WTC11 (cell line): ENCODE data around the gene FRMD5. TPM values are rescaled to one million over a fixed set of nuclear protein-coding genes. Genes with fewer than 3 reads are reported as not detected.

Source experiments
- ATAC-seq: fragments of 200-7000 bp; cut with Tn5 transposase; 2 replicates; pipeline ENCODE4 v1.10.0; 2021; ENCODE audit warnings: mild to moderate bottlenecking, moderate library complexity
- CTCF ChIA-PET: fragments of 300-600 bp; sonication (Branson Sonifier 250); formaldehyde crosslinking; loops from one replicate; lab custom pipeline; 2021; ENCODE audit warnings: antibody characterized with exemption; lab: Charles Lee
- POLR2A ChIA-PET: fragments of 350-600 bp; sonication (Branson Sonifier 250); formaldehyde crosslinking; loops from one replicate; lab custom pipeline; 2021; ENCODE audit warnings: antibody characterized with exemption; lab: Charles Lee
- DNase-seq: peaks from one replicate; pipeline ENCODE4 v3.0.0; 2021; ENCODE audit warnings: low spot score
- H3K27ac Mint-ChIP-seq: 2 replicates; pipeline ENCODE4 v1.8.0; 2021; ENCODE audit warnings: mixed read lengths
- H3K27me3 Mint-ChIP-seq: 2 replicates; pipeline ENCODE4 v1.8.0; 2021; ENCODE audit warnings: low read depth, mild to moderate bottlenecking, moderate library complexity, mixed read lengths
- H3K36me3 Mint-ChIP-seq: 2 replicates; pipeline ENCODE4 v1.8.0; 2021; ENCODE audit warnings: mixed read lengths
- H3K4me1 Mint-ChIP-seq: 2 replicates; pipeline ENCODE4 v1.8.0; 2022; ENCODE audit warnings: mixed read lengths
- H3K4me3 Mint-ChIP-seq: 2 replicates; pipeline ENCODE4 v1.8.0; 2021; ENCODE audit warnings: mild to moderate bottlenecking, moderate library complexity, mixed read lengths
- H3K9me3 Mint-ChIP-seq: 2 replicates; pipeline ENCODE4 v1.8.0; 2021; ENCODE audit warnings: mixed read lengths
- EMX1 ChIP-seq: fragments of 250-450 bp; sonication (Bioruptor Pico); IDR thresholded peaks from 2 replicates; pipeline ENCODE4 v1.8.0; 2021; ENCODE audit warnings: mild to moderate bottlenecking
- ETV6 ChIP-seq: sonication (generic); formaldehyde crosslinking; IDR thresholded peaks from 2 replicates; pipeline ENCODE4 v1.8.1; 2022; ENCODE audit warnings: mild to moderate bottlenecking, missing genetic modification reagents
- GABPB1 ChIP-seq: sonication (generic); formaldehyde crosslinking; IDR thresholded peaks from 2 replicates; pipeline ENCODE4 v1.8.1; 2023; ENCODE audit warnings: mild to moderate bottlenecking, missing genetic modification reagents
- GTF2I ChIP-seq: fragments of 250-450 bp; sonication (Bioruptor Pico); conservative IDR thresholded peaks from 2 replicates; pipeline ENCODE4 v1.4.0; 2021; ENCODE audit warnings: mild to moderate bottlenecking
- IRF2 ChIP-seq: sonication (generic); formaldehyde crosslinking; IDR thresholded peaks from 2 replicates; pipeline ENCODE4 v1.8.0; 2022; ENCODE audit warnings: low read depth, missing genetic modification reagents, borderline replicate concordance
- KAT7 ChIP-seq: sonication (generic); formaldehyde crosslinking; IDR thresholded peaks from 2 replicates; pipeline ENCODE4 v1.8.1; 2023; ENCODE audit warnings: missing genetic modification reagents, mild to moderate bottlenecking, borderline replicate concordance
- NR2C2 ChIP-seq: sonication (generic); formaldehyde crosslinking; IDR thresholded peaks from 2 replicates; pipeline ENCODE4 v1.8.0; 2022; ENCODE audit warnings: mild to moderate bottlenecking, missing genetic modification reagents
- SP1 ChIP-seq: sonication (generic); formaldehyde crosslinking; conservative IDR thresholded peaks from 2 replicates; pipeline ENCODE4 v1.8.1; 2022; ENCODE audit warnings: missing genetic modification reagents
- ZNF138 ChIP-seq: sonication (generic); formaldehyde crosslinking; conservative IDR thresholded peaks from 2 replicates; pipeline ENCODE4 v1.8.1; 2022; ENCODE audit warnings: mild to moderate bottlenecking, moderate library complexity, missing genetic modification reagents
- total RNA-seq: library from RNA; stranded (reverse); gene quantifications from 3 replicates; pipeline ENCODE4 v1.2.3, GENCODE V29; 2021
- TF ChIP-seq, protein P1 (sequence below): sonication (generic); formaldehyde crosslinking; IDR thresholded peaks from 2 replicates; pipeline ENCODE4 v1.8.1; 2022; ENCODE audit warnings: low read depth, missing genetic modification reagents, borderline replicate concordance
- TF ChIP-seq, protein P2 (sequence below): sonication (generic); formaldehyde crosslinking; IDR thresholded peaks from 2 replicates; pipeline ENCODE4 v1.8.0; 2022; ENCODE audit warnings: mild to moderate bottlenecking, missing genetic modification reagents
- TF ChIP-seq, protein P3 (sequence below): sonication (generic); formaldehyde crosslinking; IDR thresholded peaks from 2 replicates; pipeline ENCODE4 v1.8.0; 2023; ENCODE audit warnings: mild to moderate bottlenecking, missing genetic modification reagents
- TF ChIP-seq, protein P4 (sequence below): sonication (generic); formaldehyde crosslinking; IDR thresholded peaks from 2 replicates; pipeline ENCODE4 v1.8.1; 2023; ENCODE audit warnings: mild to moderate bottlenecking, moderate library complexity, missing genetic modification reagents
- TF ChIP-seq, protein P5 (sequence below): sonication (generic); formaldehyde crosslinking; IDR thresholded peaks from 2 replicates; pipeline ENCODE4 v1.8.1; 2023; ENCODE audit warnings: mild to moderate bottlenecking, missing genetic modification reagents

FRMD5 gene
- total RNA-seq, 1 experiment from 2014 or later = 14.1 TPM

DNA sequence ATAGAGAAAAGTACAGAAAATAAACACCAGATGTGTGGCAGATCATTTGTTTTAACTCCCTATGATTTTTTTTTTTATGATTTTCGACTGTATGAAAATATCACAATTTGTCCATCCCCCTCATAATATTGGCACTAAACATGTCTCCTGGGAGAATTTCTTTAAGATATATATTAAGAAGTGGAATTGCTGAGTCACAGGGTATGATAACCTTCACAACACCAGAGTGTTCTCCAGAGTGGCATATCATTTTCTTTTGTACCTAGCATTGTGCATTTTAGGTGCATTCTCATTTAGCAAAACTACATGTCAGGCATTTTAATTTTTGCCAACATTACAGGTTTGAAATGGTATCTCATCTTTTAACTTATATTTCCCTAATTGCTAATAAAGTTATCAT, 170.9 kb downstream of the FRMD5 start (continued):
- TF ChIP-seq, protein P1, sequence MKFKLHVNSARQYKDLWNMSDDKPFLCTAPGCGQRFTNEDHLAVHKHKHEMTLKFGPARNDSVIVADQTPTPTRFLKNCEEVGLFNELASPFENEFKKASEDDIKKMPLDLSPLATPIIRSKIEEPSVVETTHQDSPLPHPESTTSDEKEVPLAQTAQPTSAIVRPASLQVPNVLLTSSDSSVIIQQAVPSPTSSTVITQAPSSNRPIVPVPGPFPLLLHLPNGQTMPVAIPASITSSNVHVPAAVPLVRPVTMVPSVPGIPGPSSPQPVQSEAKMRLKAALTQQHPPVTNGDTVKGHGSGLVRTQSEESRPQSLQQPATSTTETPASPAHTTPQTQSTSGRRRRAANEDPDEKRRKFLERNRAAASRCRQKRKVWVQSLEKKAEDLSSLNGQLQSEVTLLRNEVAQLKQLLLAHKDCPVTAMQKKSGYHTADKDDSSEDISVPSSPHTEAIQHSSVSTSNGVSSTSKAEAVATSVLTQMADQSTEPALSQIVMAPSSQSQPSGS (CRISPR knock-in tag) = no peak
- TF ChIP-seq, all 79 proteins: peak for 0

DNA sequence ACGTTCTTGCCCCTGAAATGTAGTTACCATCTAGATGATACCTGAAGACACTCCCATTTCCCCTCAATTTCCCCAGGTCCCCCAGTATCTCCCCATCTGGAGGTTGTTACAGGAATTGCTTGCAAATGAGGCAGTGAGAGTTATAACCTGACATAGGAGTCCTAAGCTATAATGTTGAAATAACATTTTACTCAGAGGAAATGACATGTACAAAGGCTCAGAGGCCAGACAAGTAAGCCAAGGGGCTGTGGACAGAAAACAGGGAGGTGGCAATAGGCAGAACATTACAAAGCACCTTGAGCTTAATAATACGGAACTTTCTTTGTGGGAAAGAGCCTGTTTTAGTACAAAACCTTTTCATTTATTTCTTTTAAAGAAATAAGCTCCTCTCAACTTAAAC, 171.9 kb downstream of the FRMD5 start:
- H3K4me3 Mint-ChIP-seq = no peak overlapping the region
- no peak for TF ChIP-seq GABPB1 (CRISPR knock-in tag)
- TF ChIP-seq KAT7 (CRISPR knock-in tag) = no peak
- TF ChIP-seq ZNF138 (CRISPR knock-in tag) = no peak
- TF ChIP-seq EMX1 (CRISPR knock-in tag) = no peak
- TF ChIP-seq, protein P2, sequence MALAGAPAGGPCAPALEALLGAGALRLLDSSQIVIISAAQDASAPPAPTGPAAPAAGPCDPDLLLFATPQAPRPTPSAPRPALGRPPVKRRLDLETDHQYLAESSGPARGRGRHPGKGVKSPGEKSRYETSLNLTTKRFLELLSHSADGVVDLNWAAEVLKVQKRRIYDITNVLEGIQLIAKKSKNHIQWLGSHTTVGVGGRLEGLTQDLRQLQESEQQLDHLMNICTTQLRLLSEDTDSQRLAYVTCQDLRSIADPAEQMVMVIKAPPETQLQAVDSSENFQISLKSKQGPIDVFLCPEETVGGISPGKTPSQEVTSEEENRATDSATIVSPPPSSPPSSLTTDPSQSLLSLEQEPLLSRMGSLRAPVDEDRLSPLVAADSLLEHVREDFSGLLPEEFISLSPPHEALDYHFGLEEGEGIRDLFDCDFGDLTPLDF (CRISPR knock-in tag) = no peak
- TF ChIP-seq, protein P3, sequence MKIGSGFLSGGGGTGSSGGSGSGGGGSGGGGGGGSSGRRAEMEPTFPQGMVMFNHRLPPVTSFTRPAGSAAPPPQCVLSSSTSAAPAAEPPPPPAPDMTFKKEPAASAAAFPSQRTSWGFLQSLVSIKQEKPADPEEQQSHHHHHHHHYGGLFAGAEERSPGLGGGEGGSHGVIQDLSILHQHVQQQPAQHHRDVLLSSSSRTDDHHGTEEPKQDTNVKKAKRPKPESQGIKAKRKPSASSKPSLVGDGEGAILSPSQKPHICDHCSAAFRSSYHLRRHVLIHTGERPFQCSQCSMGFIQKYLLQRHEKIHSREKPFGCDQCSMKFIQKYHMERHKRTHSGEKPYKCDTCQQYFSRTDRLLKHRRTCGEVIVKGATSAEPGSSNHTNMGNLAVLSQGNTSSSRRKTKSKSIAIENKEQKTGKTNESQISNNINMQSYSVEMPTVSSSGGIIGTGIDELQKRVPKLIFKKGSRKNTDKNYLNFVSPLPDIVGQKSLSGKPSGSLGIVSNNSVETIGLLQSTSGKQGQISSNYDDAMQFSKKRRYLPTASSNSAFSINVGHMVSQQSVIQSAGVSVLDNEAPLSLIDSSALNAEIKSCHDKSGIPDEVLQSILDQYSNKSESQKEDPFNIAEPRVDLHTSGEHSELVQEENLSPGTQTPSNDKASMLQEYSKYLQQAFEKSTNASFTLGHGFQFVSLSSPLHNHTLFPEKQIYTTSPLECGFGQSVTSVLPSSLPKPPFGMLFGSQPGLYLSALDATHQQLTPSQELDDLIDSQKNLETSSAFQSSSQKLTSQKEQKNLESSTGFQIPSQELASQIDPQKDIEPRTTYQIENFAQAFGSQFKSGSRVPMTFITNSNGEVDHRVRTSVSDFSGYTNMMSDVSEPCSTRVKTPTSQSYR = no peak
- no peak for TF ChIP-seq ETV6
- no peak for TF ChIP-seq SP1 (CRISPR knock-in tag)
- H3K4me1 Mint-ChIP-seq = peaks cover under 1% of the 10 kb centered on the region
- H3K27me3 Mint-ChIP-seq = no peaks in the 10 kb centered on the region
- peaks cover 7% of the 10 kb centered on the region for H3K9me3 Mint-ChIP-seq
- H3K36me3 Mint-ChIP-seq = peaks cover 2% of the 10 kb centered on the region
- DNase-seq = no peak
- CTCF ChIA-PET = interaction anchor here (0.6 to 1.7 kb wide), 3 partner anchors 12 to 142 kb away, joined by 3 to 10 read pairs (median 6); no protein-coding TSS in a partner anchor
- POLR2A ChIA-PET = no interaction called here
- ATAC-seq = no peak
- no peak overlapping the region for H3K27ac Mint-ChIP-seq

DNA sequence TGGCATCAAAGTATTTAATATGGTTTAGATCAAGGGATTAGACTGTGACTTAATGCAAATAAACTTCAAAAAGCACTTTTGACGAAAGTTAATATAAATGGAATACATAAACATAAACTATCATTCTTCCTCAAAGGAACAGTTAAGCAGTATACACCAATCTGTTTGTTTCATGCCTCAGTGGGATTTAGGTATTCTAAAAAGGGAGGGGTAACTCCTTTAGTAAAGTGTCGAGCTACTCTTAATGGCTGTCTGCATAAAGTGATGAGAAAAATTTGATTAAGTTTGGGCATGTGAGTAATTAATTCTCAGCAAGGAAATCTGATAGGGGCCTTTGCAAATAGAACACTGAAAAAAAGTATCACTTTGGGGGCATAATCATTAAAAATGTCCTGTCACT, 176.9 kb downstream of the FRMD5 start:
- ChIA-PET CTCF (no interaction called here), POLR2A (interaction anchor here (0.7 kb wide), 1 partner anchor 91 kb away, joined by 4 read pairs; no protein-coding TSS in a partner anchor)

More for the DNA sequence above, 176.9 kb downstream of the FRMD5 start:
- Mint-ChIP-seq H3K27me3 (no peaks in the 10 kb centered on the region), H3K36me3 (peaks cover 2% of the 10 kb centered on the region), H3K4me1 (no peaks in the 10 kb centered on the region), H3K9me3 (peaks cover 6% of the 10 kb centered on the region), H3K4me3 (no peak overlapping the region), H3K27ac (no peak overlapping the region)
- no peak for TF ChIP-seq EMX1 (CRISPR knock-in tag)
- TF ChIP-seq, protein P4, sequence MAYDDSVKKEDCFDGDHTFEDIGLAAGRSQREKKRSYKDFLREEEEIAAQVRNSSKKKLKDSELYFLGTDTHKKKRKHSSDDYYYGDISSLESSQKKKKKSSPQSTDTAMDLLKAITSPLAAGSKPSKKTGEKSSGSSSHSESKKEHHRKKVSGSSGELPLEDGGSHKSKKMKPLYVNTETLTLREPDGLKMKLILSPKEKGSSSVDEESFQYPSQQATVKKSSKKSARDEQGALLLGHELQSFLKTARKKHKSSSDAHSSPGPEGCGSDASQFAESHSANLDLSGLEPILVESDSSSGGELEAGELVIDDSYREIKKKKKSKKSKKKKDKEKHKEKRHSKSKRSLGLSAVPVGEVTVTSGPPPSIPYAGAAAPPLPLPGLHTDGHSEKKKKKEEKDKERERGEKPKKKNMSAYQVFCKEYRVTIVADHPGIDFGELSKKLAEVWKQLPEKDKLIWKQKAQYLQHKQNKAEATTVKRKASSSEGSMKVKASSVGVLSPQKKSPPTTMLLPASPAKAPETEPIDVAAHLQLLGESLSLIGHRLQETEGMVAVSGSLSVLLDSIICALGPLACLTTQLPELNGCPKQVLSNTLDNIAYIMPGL (CRISPR knock-in tag) = no peak
- no peak for TF ChIP-seq KAT7 (CRISPR knock-in tag)
- no peak for TF ChIP-seq GTF2I (CRISPR knock-in tag)
- TF ChIP-seq NR2C2 (CRISPR knock-in tag) = no peak
- TF ChIP-seq, protein P5, sequence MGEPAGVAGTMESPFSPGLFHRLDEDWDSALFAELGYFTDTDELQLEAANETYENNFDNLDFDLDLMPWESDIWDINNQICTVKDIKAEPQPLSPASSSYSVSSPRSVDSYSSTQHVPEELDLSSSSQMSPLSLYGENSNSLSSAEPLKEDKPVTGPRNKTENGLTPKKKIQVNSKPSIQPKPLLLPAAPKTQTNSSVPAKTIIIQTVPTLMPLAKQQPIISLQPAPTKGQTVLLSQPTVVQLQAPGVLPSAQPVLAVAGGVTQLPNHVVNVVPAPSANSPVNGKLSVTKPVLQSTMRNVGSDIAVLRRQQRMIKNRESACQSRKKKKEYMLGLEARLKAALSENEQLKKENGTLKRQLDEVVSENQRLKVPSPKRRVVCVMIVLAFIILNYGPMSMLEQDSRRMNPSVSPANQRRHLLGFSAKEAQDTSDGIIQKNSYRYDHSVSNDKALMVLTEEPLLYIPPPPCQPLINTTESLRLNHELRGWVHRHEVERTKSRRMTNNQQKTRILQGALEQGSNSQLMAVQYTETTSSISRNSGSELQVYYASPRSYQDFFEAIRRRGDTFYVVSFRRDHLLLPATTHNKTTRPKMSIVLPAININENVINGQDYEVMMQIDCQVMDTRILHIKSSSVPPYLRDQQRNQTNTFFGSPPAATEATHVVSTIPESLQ (CRISPR knock-in tag) = no peak
- no peak for TF ChIP-seq IRF2 (CRISPR knock-in tag)
- TF ChIP-seq, protein P2 (CRISPR knock-in tag) = no peak
- TF ChIP-seq, all 79 proteins: peak for 0
- DNase-seq (no peak), ATAC-seq (no peak)
